Right cardiac atrium (tissue), 5 donors: ENCODE results near the gene NFIC. TPM values are rescaled to one million over a fixed set of nuclear protein-coding genes. Genes with fewer than 3 reads are reported as not detected.
A peak's percentile ranks its signal among the peaks of the same experiment; 100 is the strongest.
"Not testable (repeated sequence)": the region's sequence is repeated elsewhere in the genome, so short reads cannot be mapped to it uniquely, and the experiment has no call there.

Experiments used
- ATAC-seq, 2 donors: fragments of 200-7000 bp; cut with Tn5 transposase; one replicate each; pipeline versions ENCODE4 v1.8.0 to v1.9.1; 2020; ENCODE audit warnings: moderate library complexity in 2 of 2, mild to moderate bottlenecking in 1 of 2
- DNase-seq, 3 donors: peaks; one replicate each; pipeline ENCODE4 v3.0.0-alpha.2; 2020
- H3K27ac ChIP-seq: one replicate; pipeline ENCODE4 v1.5.1; 2013; ENCODE audit warnings: mild to moderate bottlenecking, low read length, control low read depth, moderate library complexity
- H3K27me3 ChIP-seq: one replicate; pipeline ENCODE4 v1.6.1; 2013; ENCODE audit not compliant: control insufficient read depth, insufficient read depth
- H3K4me1 ChIP-seq: one replicate; pipeline ENCODE4 v1.6.1; 2013; ENCODE audit warnings: low read length; ENCODE audit not compliant: control insufficient read depth, insufficient read depth
- H3K4me3 ChIP-seq: one replicate; pipeline ENCODE4 v1.5.1; 2013; ENCODE audit warnings: low read length, control low read depth
- H3K9me3 ChIP-seq: one replicate; pipeline ENCODE4 v1.6.1; 2013; ENCODE audit warnings: low read length; ENCODE audit not compliant: control insufficient read depth
- WGBS: extraction: QIAGEN DNeasy Blood & Tissue Kit; methylation state at CpG from one replicate; pipeline ENCODE4 v1.1.7; 2013; 5-methylcytosine and 5-hydroxymethylcytosine counted together
- intact Hi-C, 4 donors: fragments of 100-400 bp; cut with DNase I; formaldehyde crosslinking; loops; one replicate each; pipeline versions ENCODE4 v1.11.0 to v1.14.0; 2022 to 2023
- polyA plus RNA-seq: library from polyadenylated mRNA; stranded (reverse); fragments of 200-250 nt; gene quantifications from one replicate; pipeline ENCODE4 v1.2.3, GENCODE V29; 2013
- total RNA-seq, 4 donors: library from RNA; stranded (reverse); fragmentation: NEBNext Ultra II Directional; extraction: Animal tissue kit (Norgen Biotek cat#: 25700); gene quantifications; one replicate each; pipeline ENCODE4 v1.2.1, GENCODE V29; 2021
- donor health status: healthy with polysubstance abuse.
- donor health status: DM: no; HTN: yes; CAD: no.
- donor health status: DM: no; HTN: no; CAD: no.
- donor health status: DM: no; HTN: yes; CAD: no; lungs with severe emphysema.
- donor health status: DM: yes; HTN: yes; CAD: no.

NFIC gene
- total and polyA plus RNA-seq, 5 donors: 175 to 223 (median 186) TPM

GRCh38 chr19:3448616-3449334 lies 82.4 kb downstream of the NFIC start:
- Histone ChIP-seq H3K27ac (no peak overlapping the region), H3K4me3 (no peak overlapping the region), H3K4me1 (peaks cover 9% of the 10 kb centered on the region), H3K27me3 (no peaks in the 10 kb centered on the region), H3K9me3 (no peaks in the 10 kb centered on the region)
- DNase-seq: no peak
- WGBS: 92% methylated on average over 28 of the region's 28 CpGs
- intact Hi-C loops: no loop called here
- no peak for ATAC-seq

- Histone ChIP-seq H3K4me3 (no peak overlapping the region), H3K27ac (peak overlapping the region; percentile 84), H3K4me1 (no peaks in the 10 kb centered on the region), H3K9me3 (no peaks in the 10 kb centered on the region), H3K27me3 (no peaks in the 10 kb centered on the region)
- whole genome bisulfite sequencing: 19% methylated on average over 12 of the region's 12 CpGs
- DNase-seq (peak; percentile 77 to 87 (median 86)), ATAC-seq (peak; percentile 76 to 93)
- intact Hi-C loops: no loop called here
Measured at GRCh38 chr19:3450796-3451411, 84.5 kb downstream of the NFIC start.

- WGBS: 79% methylated on average over 10 of the region's 10 CpGs
- H3K27me3 ChIP-seq: no peaks in the 10 kb centered on the region
- H3K4me3 ChIP-seq: no peak overlapping the region
- H3K27ac ChIP-seq: peak overlapping the region; percentile 73
- intact Hi-C loops: no loop called here
- DNase-seq (no peak), ATAC-seq (no peak)
- H3K9me3 ChIP-seq: no peaks in the 10 kb centered on the region
- H3K4me1 ChIP-seq: no peaks in the 10 kb centered on the region
Measured at GRCh38 chr19:3451451-3451866, 85.1 kb downstream of the NFIC start.

DNA sequence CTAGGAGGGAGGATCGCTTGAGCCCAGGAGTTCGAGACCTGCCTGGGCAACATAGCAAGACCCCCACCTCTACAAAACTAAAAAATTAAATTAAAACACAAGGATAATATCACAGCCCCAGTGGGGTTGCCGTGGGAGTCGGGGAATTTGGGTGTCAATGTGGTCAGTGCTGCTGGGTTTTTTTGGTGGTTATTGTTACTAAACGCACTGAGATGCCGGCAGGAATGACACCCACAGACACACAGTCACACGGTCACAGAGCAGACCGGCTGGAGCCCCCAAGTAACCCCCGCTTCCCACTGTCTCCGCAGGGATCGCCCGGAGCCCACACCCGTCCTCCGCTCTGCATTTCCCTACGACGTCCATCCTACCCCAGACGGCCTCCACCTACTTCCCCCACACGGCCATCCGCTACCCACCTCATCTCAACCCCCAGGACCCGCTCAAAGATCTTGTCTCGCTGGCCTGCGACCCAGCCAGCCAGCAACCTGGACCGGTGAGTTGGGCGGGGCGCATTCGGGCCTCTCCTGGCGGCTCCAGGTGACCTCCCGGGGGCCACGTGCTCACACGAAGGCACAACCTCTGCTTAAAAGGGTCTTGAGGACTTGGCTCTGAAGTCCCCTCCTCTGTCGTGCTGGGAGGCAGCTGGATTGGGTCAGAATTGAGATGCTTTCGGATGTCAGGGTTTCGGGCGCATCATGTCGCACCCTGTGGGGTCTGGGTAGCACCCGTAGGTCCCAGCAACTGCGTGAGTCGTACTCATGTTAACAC lies 86.0 kb downstream of the NFIC start:
- no peak for ATAC-seq
- no peak overlapping the region for H3K4me3 ChIP-seq
- WGBS: 93% methylated on average over 38 of the region's 38 CpGs

GRCh38 chr19:3452942-3453214 lies 86.5 kb downstream of the NFIC start:
- H3K27me3 ChIP-seq, H3K9me3 ChIP-seq, H3K4me3 ChIP-seq, H3K4me1 ChIP-seq, intact Hi-C loops, DNase-seq, ATAC-seq, H3K27ac ChIP-seq: not testable (repeated sequence)
- WGBS: 97% methylated on average over 10 of the region's 10 CpGs

More for the DNA sequence above, 86.0 kb downstream of the NFIC start:
- Histone ChIP-seq H3K4me1 (no peaks in the 10 kb centered on the region), H3K9me3 (no peaks in the 10 kb centered on the region), H3K27ac (no peak overlapping the region), H3K27me3 (no peaks in the 10 kb centered on the region)
- peak in 1 of 3 donors; percentile 32 for DNase-seq
- intact Hi-C loops: no loop called here

DNA sequence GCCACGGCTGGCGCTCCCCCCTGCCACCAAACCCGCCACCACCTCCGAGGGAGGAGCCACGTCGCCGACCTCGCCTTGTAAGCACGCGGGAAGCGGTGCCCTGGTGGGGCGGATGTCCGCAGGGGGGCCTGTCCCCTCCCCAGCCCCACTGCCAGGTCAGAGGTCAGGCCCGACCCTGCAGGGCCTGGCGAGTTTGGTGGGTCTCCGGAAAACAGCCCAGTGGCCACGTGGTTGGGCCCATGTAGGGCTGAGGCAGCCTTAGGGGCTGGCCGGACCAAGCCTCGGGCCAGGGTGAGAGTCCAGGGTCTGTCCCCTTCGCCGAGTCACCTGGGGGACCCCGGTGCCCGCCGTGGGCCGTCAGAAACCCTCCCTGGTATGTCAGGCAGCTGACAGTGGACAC lies 87.5 kb downstream of the NFIC start:
- ATAC-seq (no peak), DNase-seq (peak in 1 of 3 donors; percentile 74)
- Histone ChIP-seq H3K27me3 (no peaks in the 10 kb centered on the region), H3K27ac (no peak overlapping the region), H3K4me1 (peaks cover 8% of the 10 kb centered on the region), H3K4me3 (no peak overlapping the region), H3K9me3 (no peaks in the 10 kb centered on the region)
- 87% methylated on average over 25 of the region's 25 CpGs for WGBS
- intact Hi-C loops: no loop called here

DNA sequence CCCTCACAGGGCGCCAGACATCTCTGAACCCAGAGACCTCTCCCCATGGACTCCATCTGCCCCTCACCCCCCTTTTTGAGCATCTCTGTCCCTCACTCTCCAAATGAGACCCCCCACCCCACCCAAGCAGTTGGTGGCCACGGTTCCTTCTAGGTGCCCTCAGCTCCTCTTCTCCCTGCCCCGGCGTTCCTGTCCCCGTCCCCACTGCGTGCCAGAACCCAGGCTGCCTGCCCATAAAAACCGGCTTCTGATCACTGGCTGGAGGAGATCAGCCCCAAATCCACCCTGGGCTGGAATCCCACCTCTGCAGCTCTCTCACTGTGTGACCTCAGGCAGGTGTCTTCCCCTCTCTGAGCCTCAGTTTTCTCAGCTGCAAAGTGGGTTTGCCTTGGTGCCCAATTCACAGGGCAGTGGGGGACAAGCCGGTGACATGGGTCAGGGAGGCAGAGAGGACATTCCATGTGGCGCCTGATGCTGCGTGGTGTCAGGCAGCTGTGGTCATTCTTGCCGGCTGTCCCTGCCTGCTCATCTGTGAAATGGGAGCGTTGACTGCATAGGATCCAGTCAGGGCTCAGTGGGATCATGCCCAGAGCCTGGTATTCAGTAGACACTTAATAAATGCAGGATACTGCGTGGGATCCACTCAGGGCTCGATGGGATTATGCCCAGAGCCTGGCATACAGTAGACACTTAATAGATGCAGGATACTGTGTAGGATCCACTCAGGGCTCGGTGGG lies 88.4 kb downstream of the NFIC start:
- no peak overlapping the region for H3K27ac ChIP-seq
- no peak for ATAC-seq
- H3K4me3 ChIP-seq: no peak overlapping the region
- DNase-seq: no peak
- H3K9me3 ChIP-seq: no peaks in the 10 kb centered on the region
- intact Hi-C loops: no loop called here
- H3K27me3 ChIP-seq: no peaks in the 10 kb centered on the region
- H3K4me1 ChIP-seq: peaks cover 8% of the 10 kb centered on the region
- 96% methylated on average over 15 of the region's 15 CpGs for WGBS

DNA sequence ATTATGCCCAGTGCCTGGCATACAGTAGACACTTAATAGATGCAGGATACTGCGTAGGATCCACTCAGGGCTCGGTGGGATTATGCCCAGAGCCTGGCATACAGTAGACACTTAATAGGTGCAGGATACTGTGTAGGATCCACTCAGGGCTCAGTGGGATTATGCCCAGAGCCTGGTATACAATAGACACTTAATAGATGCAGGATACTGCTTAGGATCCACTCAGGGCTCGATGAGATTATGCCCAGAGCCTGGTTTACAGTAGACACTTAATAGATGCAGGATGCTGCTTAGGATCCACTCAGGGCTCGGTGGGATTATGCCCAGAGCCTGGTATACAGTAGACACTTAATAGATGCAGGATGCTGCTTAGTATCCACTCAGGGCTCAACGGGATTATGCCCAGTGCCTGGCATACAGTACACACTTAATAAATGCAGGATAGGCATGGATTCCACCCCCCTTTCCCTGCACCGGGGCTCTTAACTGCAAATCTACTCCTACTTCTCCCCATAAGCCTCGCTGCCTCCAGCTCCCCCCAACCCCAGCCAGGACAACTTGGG lies 89.1 kb downstream of the NFIC start:
- DNase-seq (no peak), ATAC-seq (no peak)
- intact Hi-C loops: no loop called here
- H3K4me1 ChIP-seq: peaks cover 12% of the 10 kb centered on the region
- no peak overlapping the region for H3K4me3 ChIP-seq
- H3K27me3 ChIP-seq: no peaks in the 10 kb centered on the region
- H3K27ac ChIP-seq: no peak overlapping the region
- H3K9me3 ChIP-seq: no peaks in the 10 kb centered on the region
- WGBS: 92% methylated on average over 7 of the region's 7 CpGs

GRCh38 chr19:3455960-3456601 lies 89.7 kb downstream of the NFIC start:
- ATAC-seq: no peak
- intact Hi-C loops: no loop called here
- Histone ChIP-seq H3K27ac (no peak overlapping the region), H3K27me3 (no peaks in the 10 kb centered on the region), H3K9me3 (no peaks in the 10 kb centered on the region), H3K4me3 (no peak overlapping the region), H3K4me1 (peaks cover 12% of the 10 kb centered on the region)
- no peak for DNase-seq
- 86% methylated on average over 37 of the region's 37 CpGs for WGBS

- 68% methylated on average over 18 of the region's 18 CpGs for WGBS
- Histone ChIP-seq H3K27ac (peak overlapping the region; percentile 49), H3K4me1 (peaks cover 12% of the 10 kb centered on the region), H3K9me3 (no peaks in the 10 kb centered on the region), H3K4me3 (no peak overlapping the region), H3K27me3 (no peaks in the 10 kb centered on the region)
- ATAC-seq (no peak), DNase-seq (no peak)
- intact Hi-C loops: no loop called here
Measured at GRCh38 chr19:3456925-3457527, 90.6 kb downstream of the NFIC start.
